ENCODE results near the gene OST4.

Gene OST4

DNA sequence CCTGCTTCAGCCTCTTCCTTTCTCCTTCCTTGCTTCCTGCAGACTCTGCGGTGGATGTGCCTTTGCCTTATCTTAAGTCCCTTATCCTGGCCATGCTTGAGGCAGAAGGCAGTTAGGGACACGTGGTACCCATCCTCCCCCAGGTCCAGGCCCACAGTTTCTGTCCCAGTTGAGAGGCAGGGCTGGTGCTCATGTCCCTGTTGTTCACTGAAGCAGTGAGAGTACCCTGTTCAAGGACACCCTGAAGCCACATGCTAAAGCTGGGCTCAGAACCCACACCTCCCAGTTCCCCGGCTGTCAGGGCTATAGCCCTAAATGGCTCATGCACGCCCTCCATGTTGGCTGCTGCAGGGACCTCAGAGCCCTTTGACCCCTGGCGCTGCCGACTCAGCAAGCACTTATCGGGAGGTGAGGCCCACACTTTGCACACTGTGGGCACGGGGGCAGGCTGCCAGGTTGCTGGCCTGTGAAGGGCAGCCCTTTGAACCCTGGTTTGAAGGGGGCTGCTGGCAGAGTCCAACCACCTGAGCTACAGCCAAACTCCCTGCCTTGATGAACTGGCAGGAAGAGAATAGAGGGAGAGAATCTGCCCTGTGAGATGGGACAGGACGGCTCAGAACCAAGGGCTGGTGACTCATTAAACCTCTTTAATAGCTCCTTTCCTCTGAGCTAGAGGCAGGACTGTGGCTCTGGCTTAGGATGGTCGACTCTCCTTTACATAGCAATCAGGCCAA, 21.4 kb upstream of the OST4 start:
- no peak for DNase-seq

DNA sequence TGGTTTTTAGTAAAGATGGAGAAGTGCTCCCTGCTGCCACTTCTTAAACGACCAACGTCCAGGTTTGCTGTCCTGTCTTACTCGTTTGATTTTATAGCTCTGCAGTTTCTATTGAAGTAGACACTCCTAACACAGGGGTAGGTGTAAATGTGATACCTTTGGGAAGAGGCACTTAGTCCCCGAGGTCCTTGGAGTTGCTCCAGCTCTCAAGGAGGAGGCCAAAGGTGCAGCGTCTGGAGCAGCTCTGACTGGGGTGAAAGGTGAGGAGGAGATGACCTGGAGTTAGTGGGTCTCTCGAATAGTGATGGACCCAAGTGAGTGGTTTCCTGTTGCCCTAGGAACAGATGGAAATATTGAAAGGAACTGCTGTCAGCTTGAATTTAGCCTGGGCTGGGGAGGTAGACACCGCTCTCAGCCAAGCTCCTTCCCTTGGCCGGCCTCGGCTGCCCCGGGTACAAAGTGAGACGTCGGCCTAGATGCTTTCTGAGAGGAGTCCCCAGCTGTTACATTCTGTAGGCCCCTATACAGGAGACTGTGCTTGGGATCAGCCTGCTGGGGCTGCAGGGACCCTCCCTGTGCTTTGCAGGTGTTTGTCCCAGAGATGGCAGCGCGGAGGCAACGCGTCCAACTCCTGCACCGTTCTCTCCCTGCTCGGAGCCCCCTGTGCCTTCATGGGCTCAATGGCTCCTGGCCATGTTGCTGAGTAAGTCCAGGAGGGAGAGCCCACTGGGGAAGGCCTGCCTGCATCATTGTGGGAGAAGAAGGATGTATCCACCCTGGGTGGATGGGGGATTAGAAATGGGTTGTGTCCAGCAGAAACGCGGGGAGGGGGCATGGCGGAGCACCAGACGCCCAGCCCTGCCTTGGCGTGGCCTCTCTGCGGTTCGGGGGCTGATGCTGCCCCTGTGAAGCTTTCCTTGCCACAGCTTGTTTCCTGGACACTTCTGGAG, 20.6 kb upstream of the OST4 start:
- DNase-seq, result no peak

DNA sequence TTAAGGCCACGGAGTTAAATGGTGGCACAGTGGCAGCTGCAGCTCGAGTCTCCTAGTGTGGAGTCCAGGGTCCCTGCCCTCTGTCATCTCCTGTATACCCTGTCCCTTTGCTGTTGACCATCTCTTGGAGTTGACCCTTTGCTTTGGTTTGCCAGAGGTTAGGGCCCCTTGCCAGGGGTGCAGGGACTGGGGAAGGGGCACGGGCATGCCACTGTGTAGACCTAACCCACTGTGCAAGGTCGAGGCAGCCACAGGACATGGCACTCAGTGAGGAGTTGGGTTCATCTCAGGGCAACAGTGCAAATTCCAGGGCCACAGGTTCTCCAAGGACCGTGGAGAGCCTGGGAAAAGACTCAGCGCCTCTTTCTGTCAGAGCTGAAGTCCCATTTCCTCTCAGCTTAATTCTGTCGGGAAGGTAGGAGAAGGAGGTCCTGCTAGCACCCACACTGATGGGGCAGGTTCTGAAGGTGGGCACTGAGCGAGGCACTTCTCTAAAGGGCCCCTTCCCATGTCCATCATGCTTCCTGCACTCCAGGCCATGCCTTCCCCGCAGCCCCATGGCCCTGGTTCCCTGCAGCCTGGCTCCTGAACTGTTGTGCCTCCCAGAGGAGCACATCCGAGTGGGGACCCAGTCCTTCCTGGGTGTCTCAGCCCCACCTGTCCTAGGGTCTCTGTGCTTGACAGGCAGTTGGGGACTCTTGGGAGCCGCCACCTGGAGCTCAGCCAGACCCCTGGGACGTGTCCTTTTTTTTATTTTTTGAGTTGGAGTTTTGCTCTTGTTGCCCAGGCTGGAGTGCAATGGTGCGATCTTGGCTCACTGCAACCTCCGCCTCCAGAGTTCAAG, 17.9 kb upstream of the OST4 start:
- DNase-seq, result no peak

DNA sequence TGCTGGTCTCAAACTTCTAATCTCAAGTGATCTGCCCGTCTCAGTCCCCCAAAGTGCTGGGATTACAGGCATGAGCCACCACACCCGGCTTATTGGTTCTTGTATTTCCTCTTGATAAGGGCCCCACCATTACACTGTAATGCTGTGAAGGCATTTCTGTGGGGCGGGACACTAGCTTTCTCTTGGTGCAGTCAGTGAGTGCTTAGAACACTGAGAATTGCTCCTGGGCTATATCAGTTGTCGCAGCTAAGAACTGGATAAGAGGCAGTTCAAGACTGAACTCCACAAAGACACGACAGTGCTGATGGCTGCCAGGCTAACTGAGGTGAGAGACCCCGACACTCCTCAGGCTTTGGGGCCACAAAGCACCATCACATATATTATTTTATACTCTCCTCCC, 17.2 kb upstream of the OST4 start:
- no peak for DNase-seq

DNA sequence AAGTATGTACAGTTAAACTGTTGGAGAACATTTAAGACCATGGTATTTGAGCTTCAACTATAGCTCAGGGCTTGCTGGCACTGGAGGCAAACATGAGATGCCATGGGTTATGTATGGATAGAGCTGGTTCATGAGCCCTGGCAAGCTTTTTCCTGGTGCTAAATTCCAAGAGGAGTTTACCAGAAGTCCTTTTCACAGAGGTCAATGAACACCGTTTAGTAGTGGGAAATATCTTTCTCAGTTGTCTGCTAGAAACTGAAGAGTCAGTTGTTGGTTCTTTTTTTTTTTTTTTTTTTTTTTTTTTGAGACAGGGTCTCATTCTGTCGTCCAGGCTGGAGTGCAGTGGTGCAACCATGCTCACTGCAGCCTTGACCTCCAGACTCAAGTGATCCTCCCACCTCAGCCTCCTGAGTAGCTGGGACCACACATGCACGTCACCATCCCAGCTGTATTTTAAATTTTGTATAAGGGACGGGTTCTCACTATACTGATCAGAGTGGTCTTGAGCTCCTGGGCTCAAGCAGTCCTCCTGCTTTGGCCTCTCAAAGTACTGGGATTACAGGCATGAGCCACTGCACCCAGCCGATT, 16.5 kb upstream of the OST4 start:
- DNase-seq, result no peak

- DNase-seq, result no peak
Measured at GRCh38 chr2:27086724-27087593, 15.5 kb upstream of the OST4 start, which contains the start of gene KHK. Gene KHK (plus strand): TSS chr2:27086772. CDS start chr2:27087260, 488 bp downstream.

DNA sequence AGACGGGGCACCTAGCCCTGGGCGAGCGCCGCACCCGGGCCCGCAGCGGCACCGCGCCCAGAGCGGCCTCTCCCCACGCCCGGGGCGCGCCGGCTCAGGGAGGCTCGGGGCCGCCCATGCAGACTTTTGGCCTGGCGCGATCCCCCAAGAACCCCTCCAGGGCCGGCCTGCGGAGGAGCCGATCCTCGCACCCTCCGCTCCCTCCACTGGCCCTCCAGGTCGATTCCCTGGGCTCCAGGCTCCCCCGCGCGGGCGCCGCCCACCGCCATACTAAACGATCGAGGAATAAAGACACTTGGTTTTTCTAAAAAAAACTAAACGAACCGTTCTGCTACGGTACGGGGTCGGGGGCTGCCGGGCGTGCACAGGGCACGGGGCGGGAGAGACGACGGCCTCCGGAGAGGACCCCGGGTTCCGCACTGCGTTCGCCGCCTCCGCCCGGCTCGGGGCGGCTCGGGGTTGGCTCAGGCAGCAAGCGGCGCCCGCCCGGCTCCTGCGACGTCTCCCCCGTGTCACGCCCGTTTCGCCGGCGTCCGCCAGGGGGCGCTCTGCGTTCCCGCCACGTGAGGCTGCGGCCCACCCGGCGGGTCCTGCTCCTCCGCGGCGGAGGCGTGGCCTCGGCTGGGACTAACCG, 14.8 kb upstream of the OST4 start:
- DNase-seq, result peak; percentile 97

DNA sequence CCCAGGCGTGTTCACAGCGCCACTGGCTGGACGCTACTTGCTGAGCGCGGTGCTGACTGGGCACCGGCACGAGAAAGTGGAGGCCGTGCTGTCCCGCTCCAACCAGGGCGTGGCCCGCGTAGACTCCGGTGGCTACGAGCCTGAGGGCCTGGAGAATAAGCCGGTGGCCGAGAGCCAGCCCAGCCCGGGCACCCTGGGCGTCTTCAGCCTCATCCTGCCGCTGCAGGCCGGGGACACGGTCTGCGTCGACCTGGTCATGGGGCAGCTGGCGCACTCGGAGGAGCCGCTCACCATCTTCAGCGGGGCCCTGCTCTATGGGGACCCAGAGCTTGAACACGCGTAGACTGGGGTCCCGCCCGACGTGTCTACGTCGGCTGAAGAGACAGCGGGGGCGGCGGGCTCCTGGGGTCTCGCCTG, 14.2 kb upstream of the OST4 start:
- no peak for DNase-seq

DNA sequence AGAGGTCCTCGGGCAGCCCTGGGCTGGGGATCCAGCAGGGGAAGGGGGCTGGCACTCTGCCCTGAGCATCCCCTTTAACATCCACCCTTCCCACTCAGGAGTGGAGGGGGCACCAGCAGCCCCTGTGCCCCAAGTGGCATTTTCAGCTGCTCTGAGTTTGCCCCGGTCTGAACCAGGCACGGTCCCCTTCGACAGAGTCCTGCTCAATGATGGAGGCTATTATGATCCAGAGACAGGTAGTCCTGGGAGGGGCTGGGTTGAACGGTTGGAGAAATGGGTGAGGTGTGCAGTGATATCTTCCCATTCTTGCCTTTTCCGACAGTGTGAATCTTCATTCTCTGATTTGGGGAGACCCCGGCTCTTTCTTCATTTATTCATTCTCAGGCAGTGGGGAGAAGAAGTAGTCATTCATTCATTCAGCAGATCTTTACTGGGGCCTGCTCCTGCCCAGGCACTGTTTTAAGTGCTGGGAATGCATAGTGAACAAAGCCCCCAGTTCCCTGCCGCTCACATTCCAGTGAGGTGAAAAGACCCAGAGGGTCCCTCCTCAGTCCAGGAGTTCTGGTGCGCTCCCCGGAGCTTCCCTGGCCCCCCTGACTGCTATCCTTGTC, 13.7 kb upstream of the OST4 start:
- DNase-seq, result no peak

GRCh38 chr2:27084297-27085061, 13.0 kb upstream of the OST4 start:
- DNase-seq, result no peak

DNA sequence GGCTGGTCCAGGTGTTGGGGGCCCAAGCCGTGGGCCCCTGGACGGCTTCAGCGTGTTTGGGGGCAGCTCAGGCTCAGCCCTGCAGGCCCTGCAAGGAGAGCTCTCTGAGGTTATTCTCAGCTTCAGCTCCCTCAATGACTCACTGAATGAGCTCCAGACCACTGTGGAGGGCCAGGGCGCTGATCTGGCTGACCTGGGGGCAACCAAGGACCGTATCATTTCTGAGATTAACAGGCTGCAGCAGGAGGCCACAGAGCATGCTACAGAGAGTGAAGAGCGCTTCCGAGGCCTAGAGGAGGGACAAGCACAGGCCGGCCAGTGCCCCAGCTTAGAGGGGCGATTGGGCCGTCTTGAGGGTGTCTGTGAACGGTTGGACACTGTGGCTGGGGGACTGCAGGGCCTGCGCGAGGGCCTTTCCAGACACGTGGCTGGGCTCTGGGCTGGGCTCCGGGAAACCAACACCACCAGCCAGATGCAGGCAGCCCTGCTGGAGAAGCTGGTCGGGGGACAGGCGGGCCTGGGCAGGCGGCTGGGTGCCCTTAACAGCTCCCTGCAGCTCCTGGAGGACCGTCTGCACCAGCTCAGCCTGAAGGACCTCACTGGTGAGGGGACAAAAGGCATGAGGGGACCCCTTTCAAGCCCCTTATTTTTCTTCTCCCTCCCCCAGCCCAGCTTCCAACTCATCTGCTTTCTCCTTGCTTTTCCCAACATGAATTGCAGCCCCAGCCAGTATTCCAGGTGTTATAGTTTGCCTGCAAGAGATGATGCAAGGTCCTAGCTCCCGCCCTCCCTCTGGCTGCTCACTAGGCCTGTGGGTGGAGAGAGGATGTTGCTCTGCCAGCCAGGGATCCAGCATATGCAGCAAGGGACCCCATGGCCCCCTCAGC, 12.2 kb upstream of the OST4 start:
- no peak for DNase-seq

DNA sequence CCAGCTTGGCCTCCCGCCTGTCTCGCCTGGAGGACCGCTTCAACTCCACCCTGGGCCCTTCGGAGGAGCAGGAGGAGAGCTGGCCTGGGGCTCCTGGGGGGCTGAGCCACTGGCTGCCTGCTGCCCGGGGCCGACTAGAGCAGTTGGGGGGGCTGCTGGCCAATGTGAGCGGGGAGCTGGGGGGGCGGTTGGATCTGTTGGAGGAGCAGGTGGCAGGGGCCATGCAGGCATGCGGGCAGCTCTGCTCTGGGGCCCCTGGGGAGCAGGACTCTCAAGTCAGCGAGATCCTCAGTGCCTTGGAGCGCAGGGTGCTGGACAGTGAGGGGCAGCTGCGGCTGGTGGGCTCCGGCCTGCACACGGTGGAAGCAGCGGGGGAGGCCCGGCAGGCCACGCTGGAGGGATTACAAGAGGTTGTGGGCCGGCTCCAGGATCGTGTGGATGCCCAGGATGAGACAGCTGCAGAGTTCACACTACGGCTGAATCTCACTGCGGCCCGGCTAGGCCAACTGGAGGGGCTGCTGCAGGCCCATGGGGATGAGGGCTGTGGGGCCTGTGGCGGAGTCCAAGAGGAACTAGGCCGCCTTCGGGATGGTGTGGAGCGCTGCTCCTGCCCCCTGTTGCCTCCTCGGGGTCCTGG, 11.4 kb upstream of the OST4 start:
- no peak for DNase-seq

GRCh38 chr2:27081984-27082772, 10.7 kb upstream of the OST4 start:
- DNase-seq, result no peak

DNA sequence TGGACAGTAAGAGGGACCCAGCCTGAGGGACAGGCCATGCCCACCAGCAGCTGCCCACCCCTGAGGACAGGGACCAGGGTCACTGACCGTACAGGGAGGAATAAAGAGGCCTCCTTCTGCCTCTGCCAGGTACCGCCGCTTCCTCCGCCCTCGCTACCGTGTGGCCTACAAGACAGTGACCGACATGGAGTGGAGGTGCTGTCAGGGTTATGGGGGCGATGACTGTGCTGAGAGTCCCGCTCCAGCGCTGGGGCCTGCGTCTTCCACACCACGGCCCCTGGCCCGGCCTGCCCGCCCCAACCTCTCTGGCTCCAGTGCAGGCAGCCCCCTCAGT, 9.1 kb upstream of the OST4 start:
- DNase-seq, result no peak

DNA sequence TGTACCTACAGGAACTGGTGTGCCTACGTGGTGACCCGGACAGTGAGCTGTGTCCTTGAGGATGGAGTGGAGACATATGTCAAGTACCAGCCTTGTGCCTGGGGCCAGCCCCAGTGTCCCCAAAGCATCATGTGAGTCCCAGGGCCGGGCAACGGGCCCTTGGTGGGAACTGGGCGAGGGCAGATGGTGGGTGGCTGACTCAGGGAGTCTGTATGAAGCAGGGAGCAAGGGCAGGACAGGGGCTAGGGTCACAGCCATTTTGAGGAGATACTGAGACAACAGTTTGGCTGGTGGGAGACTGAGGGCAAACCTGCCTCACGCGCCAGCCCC, 8.7 kb upstream of the OST4 start:
- no peak for DNase-seq

- no peak for DNase-seq
Measured at GRCh38 chr2:27079233-27080139, 8.0 kb upstream of the OST4 start.

Measured in activated CD4-positive, alpha-beta T cell treated with anti-CD3 and anti-CD28 coated beads for 1 hour (primary cell).